Astrocyte (in vitro differentiated cells and primary cell): ENCODE data around the gene SALL2.

Source experiments
- CTCF ChIP-seq: IDR thresholded peaks from 2 replicates; pipeline ENCODE4 v1.5.1; 2011; ENCODE audit warnings: low read depth, mild to moderate bottlenecking, inconsistent platforms, low read length, moderate library complexity; ENCODE audit not compliant: insufficient read depth
- EZH2 ChIP-seq: IDR thresholded peaks from 2 replicates; pipeline ENCODE4 v1.6.1; 2012; ENCODE audit warnings: mild to moderate bottlenecking, low read length, inconsistent platforms; ENCODE audit not compliant: insufficient read depth

DNA sequence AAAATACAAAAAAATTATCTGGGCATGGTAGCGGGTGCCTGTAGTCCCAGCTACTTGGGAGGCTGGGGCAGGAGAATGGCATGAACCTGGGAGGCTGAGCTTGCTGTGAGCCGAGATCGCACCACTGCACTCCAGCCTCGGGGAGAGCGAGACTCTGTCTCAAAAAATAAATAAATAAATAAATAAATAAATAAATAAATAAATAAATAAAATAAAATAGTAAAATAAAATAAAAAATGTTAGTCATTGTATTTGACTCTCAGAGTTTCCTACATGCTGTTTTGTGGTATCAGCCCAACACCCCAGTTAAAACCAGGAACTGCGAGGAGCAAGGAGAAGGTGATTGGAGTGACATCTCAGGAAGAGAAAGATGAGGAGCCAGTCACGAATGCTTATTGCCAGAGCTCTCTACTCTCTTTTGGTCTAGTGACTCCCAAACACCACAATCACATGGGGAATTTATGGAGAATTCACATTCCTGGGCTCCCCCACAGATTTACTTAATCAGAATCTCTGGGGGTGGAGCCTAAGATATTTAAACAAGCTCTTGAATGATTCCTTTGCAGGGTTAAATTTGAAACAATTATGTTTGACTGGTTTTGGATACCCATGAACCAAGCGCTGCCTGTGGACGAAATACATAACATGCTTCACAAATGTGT lies 15.4 kb upstream of the SALL2 start:
- no peak for TF ChIP-seq CTCF
- TF ChIP-seq EZH2 = no peak
